ENCODE data around the gene SULF2.

GRCh38 chr20:47740862-47741184, 44.5 kb downstream of the SULF2 start:
- TF ChIP-seq, protein P1, sequence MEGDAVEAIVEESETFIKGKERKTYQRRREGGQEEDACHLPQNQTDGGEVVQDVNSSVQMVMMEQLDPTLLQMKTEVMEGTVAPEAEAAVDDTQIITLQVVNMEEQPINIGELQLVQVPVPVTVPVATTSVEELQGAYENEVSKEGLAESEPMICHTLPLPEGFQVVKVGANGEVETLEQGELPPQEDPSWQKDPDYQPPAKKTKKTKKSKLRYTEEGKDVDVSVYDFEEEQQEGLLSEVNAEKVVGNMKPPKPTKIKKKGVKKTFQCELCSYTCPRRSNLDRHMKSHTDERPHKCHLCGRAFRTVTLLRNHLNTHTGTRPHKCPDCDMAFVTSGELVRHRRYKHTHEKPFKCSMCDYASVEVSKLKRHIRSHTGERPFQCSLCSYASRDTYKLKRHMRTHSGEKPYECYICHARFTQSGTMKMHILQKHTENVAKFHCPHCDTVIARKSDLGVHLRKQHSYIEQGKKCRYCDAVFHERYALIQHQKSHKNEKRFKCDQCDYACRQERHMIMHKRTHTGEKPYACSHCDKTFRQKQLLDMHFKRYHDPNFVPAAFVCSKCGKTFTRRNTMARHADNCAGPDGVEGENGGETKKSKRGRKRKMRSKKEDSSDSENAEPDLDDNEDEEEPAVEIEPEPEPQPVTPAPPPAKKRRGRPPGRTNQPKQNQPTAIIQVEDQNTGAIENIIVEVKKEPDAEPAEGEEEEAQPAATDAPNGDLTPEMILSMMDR (conservative IDR thresholded peaks at IDR 0.05): no peak
- no peak for TF ChIP-seq EZH2 (IDR thresholded peaks at IDR 0.05; ENCODE audit: low read depth)

Data from PC-9 (cell line).